Measurements from ENCODE around the gene CARS1.

GRCh38 chr11:3026803-3027202 is 30.4 kb downstream of the CARS1 start:
- TF ChIP-seq CTCF (conservative IDR thresholded peaks at IDR 0.05; ENCODE audit: low read length) (no peak), EZH2phosphoT487 (IDR thresholded peaks at IDR 0.05; ENCODE audit: borderline replicate concordance) (no peak)
